ENCODE measurements around the gene ABCD3. TPM values are rescaled to one million over a fixed set of nuclear protein-coding genes. Genes with fewer than 3 reads are reported as not detected.
"Not testable (repeated sequence)": the region's sequence is repeated elsewhere in the genome, so short reads cannot be mapped to it uniquely, and the experiment has no call there.

Gene ABCD3
- total RNA-seq, 1 experiment from 2014 or later = 48.8 TPM

DNA sequence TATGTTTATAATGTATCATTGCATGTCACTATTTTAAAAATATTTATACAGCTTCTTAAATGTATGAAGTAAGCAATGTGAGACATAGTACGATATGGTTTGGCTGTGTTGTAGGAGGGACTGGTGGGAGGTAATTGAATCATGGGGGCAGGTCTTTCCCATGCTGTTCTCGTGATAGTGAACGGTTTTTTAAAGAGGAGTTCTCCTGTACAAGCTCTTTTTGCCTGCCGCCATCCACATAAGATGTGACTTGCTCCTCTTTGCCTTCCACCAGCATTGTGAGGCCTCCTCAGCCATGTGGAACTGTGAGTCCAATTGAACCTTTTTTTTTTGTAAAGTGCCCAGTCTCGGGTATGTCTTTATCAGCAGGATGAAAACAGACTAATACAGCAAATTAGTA, 10.3 kb downstream of the ABCD3 start:
- TF ChIP-seq EZH2 (IDR thresholded peaks at IDR 0.05) (no peak), POLR2A (IDR thresholded peaks at IDR 0.05; ENCODE audit: borderline replicate concordance, extremely low read depth, insufficient read depth, insufficient read length) (no peak)
- Histone ChIP-seq H3K4me2 (ENCODE audit: low read length) (no peak overlapping the region), H3K9me2 (ENCODE audit: insufficient read depth) (no peaks in the 10 kb centered on the region), H3K79me2 (ENCODE audit: insufficient read depth, low read length) (peaks cover 99% of the 10 kb centered on the region), H3K9me3 (ENCODE audit: control insufficient read depth in 1 of 2, insufficient read depth in 1 of 2, low read depth in 1 of 2, low read length in 2 of 2) (no peaks in the 10 kb centered on the region), H3K36me3 (ENCODE audit: control insufficient read depth in 1 of 2, insufficient read depth in 2 of 2, low read length in 2 of 2) (no peaks in the 10 kb centered on the region), H3K27ac (ENCODE audit: low read depth, low read length) (no peak overlapping the region), H4K20me1 (ENCODE audit: insufficient read depth) (peaks cover 9% of the 10 kb centered on the region; the same call in 1 of the 2 replicates), H3K27me3 (ENCODE audit: insufficient read depth, low read length) (no peaks in the 10 kb centered on the region), H3K9ac (ENCODE audit: low read length) (no peak overlapping the region), H3K4me3 (replicated peaks in 1 of 2; ENCODE audit: low read depth in 1 of 2, low read length in 2 of 2) (no peak overlapping the region), H2AFZ (ENCODE audit: low read depth, low read length, poor library complexity, severe bottlenecking) (no peak overlapping the region), H3K4me1 (ENCODE audit: control insufficient read depth in 1 of 2, insufficient read depth in 2 of 2, low read length in 2 of 2) (no peaks in the 10 kb centered on the region)
- RAD21 ChIA-PET (ENCODE audit: low non-redundant PET in 1 of 2, low total read pairs in 2 of 2, uncharacterized antibody in 2 of 2, unreplicated experiment in 2 of 2) = no interaction called here
- no TSS peak for BruUV-seq (replicated peaks)
- POLR2A ChIA-PET = no interaction called here
- intact Hi-C loops (cut with micrococcal nuclease) = no loop called here
- CTCF ChIA-PET = no interaction called here
- DNase-seq (ENCODE audit: low read depth, low spot score) = no peak
- no peak for ATAC-seq

DNA sequence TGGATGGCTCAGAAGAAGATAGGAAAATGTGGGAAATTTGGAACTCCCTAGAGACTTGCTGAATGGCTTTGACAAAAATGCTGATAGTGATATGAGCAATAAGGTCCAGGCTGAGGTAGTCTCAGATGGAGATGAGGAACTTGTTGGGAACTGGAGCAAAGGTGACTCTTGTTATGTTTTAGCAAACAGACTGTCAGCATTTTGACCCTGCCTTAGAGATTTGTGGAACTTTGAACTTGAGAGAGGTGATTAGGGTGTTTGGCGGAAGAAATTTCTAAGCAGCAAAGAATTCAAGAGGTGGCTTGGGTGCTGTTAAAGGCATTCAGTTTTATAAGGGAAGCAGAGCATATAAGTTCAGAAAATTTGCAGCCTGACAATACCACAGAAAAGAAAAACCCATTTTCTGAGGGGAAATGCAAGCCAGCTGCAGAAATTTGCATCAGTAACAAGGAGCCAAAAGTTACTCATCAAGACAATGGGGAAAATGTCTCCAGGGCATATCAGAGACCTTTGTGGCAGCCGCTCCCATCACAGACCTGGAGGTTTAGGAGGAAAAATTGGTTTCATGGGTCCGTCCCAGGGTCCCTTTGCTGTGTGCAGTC, 10.8 kb downstream of the ABCD3 start:
- H3K36me3 ChIP-seq (ENCODE audit: control insufficient read depth in 1 of 2, insufficient read depth in 2 of 2, low read length in 2 of 2); BruUV-seq (replicated peaks); ATAC-seq; H2AFZ ChIP-seq (ENCODE audit: low read depth, low read length, poor library complexity, severe bottlenecking); POLR2A ChIA-PET; H3K9ac ChIP-seq (ENCODE audit: low read length); H4K20me1 ChIP-seq (ENCODE audit: insufficient read depth); H3K27me3 ChIP-seq (ENCODE audit: insufficient read depth, low read length); RAD21 ChIA-PET (ENCODE audit: low non-redundant PET in 1 of 2, low total read pairs in 2 of 2, uncharacterized antibody in 2 of 2, unreplicated experiment in 2 of 2); H3K4me3 ChIP-seq (replicated peaks in 1 of 2; ENCODE audit: low read depth in 1 of 2, low read length in 2 of 2); H3K4me2 ChIP-seq (ENCODE audit: low read length); H3K4me1 ChIP-seq (ENCODE audit: control insufficient read depth in 1 of 2, insufficient read depth in 2 of 2, low read length in 2 of 2); intact Hi-C loops (cut with micrococcal nuclease); DNase-seq (ENCODE audit: low read depth, low spot score); H3K9me2 ChIP-seq (ENCODE audit: insufficient read depth); H3K27ac ChIP-seq (ENCODE audit: low read depth, low read length); H3K9me3 ChIP-seq (ENCODE audit: control insufficient read depth in 1 of 2, insufficient read depth in 1 of 2, low read depth in 1 of 2, low read length in 2 of 2): not testable (repeated sequence)
- H3K79me2 ChIP-seq (ENCODE audit: insufficient read depth, low read length) = peaks cover 95% of the 10 kb centered on the region
- CTCF ChIA-PET = interaction anchor here (1.1 kb wide), 1 partner anchor 8 kb away, joined by 3 read pairs; no protein-coding TSS in a partner anchor

- H3K4me2 ChIP-seq (ENCODE audit: low read length); H4K20me1 ChIP-seq (ENCODE audit: insufficient read depth); BruUV-seq (replicated peaks); H2AFZ ChIP-seq (ENCODE audit: low read depth, low read length, poor library complexity, severe bottlenecking); H3K9me3 ChIP-seq (ENCODE audit: control insufficient read depth in 1 of 2, insufficient read depth in 1 of 2, low read depth in 1 of 2, low read length in 2 of 2); H3K4me3 ChIP-seq (replicated peaks in 1 of 2; ENCODE audit: low read depth in 1 of 2, low read length in 2 of 2); RAD21 ChIA-PET (ENCODE audit: low non-redundant PET in 1 of 2, low total read pairs in 2 of 2, uncharacterized antibody in 2 of 2, unreplicated experiment in 2 of 2); H3K27ac ChIP-seq (ENCODE audit: low read depth, low read length); intact Hi-C loops (cut with micrococcal nuclease); ATAC-seq; H3K9ac ChIP-seq (ENCODE audit: low read length); POLR2A ChIA-PET; H3K4me1 ChIP-seq (ENCODE audit: control insufficient read depth in 1 of 2, insufficient read depth in 2 of 2, low read length in 2 of 2); DNase-seq (ENCODE audit: low read depth, low spot score); H3K9me2 ChIP-seq (ENCODE audit: insufficient read depth); H3K27me3 ChIP-seq (ENCODE audit: insufficient read depth, low read length); H3K36me3 ChIP-seq (ENCODE audit: control insufficient read depth in 1 of 2, insufficient read depth in 2 of 2, low read length in 2 of 2): not testable (repeated sequence)
- CTCF ChIA-PET = interaction anchor here (1.1 kb wide), 1 partner anchor 9 kb away, joined by 3 read pairs; no protein-coding TSS in a partner anchor
- peaks cover 94% of the 10 kb centered on the region for H3K79me2 ChIP-seq (ENCODE audit: insufficient read depth, low read length)
These were observed 11.9 kb downstream of the ABCD3 start for GRCh38 chr1:94430066-94430465.
